H1 (cell line): ENCODE results near the gene ATP1A1. TPM values are rescaled to one million over a fixed set of nuclear protein-coding genes. Genes with fewer than 3 reads are reported as not detected.

Experiments used
- CTCF ChIA-PET: fragments of 300-600 bp; sonication (Branson Sonifier 250); formaldehyde crosslinking; loops from one replicate; lab custom pipeline; 2021; ENCODE audit not compliant: partially characterized antibody; lab: Charles Lee
- POLR2A ChIA-PET: fragments of 300-600 bp; sonication (Branson Sonifier 250); formaldehyde crosslinking; loops from one replicate; lab custom pipeline; 2021; ENCODE audit warnings: inconsistent platforms; ENCODE audit not compliant: partially characterized antibody; lab: Charles Lee
- DNase-seq, 2 experiments: peaks; one replicate each; pipeline versions ENCODE4 v3.0.0 to v3.0.0-alpha.2; 2010 to 2022; ENCODE audit warnings: low spot score in 2 of 2, low read depth in 1 of 2, mixed read lengths in 1 of 2
- FAIRE-seq: peaks from 2 replicates; lab custom pipeline; 2011; peaks lifted over from hg19 to GRCh38; lab: Jason Lieb, UNC
- H2AFZ ChIP-seq: 2 replicates; pipeline ENCODE4 v1.8.1; 2012; ENCODE audit warnings: low read length, inconsistent platforms
- H2AK5ac ChIP-seq: 2 replicates; pipeline ENCODE4 v1.6.1; 2013; ENCODE audit warnings: low read depth, low read length
- H2BK120ac ChIP-seq: replicated peaks from 2 replicates; pipeline ENCODE3; 2013; ENCODE audit warnings: low read depth, low read length, inconsistent platforms
- H2BK12ac ChIP-seq: 2 replicates; pipeline ENCODE4 v1.6.1; 2013; ENCODE audit warnings: low read depth, low read length
- H2BK15ac ChIP-seq: 2 replicates; pipeline ENCODE4 v1.6.1; 2013; ENCODE audit warnings: low read length
- H2BK20ac ChIP-seq: 2 replicates; pipeline ENCODE4 v1.6.1; 2013; ENCODE audit warnings: low read length
- H2BK5ac ChIP-seq: 2 replicates; pipeline ENCODE4 v1.6.1; 2013; ENCODE audit warnings: low read depth, low read length
- H3K14ac ChIP-seq: 2 replicates; pipeline ENCODE4 v1.6.1; 2013; ENCODE audit warnings: inconsistent platforms; ENCODE audit not compliant: insufficient read length
- H3K18ac ChIP-seq: 2 replicates; pipeline ENCODE4 v1.6.1; 2013; ENCODE audit warnings: low read length; ENCODE audit errors: extremely low read depth
- H3K23ac ChIP-seq: 2 replicates; pipeline ENCODE4 v1.6.1; 2013; ENCODE audit warnings: inconsistent platforms; ENCODE audit not compliant: insufficient read length
- H3K23me2 ChIP-seq: 2 replicates; pipeline ENCODE4 v1.6.1; 2013; ENCODE audit warnings: low read depth, low read length
- H3K27ac ChIP-seq: 2 replicates; pipeline ENCODE4 v1.6.1; 2011; ENCODE audit warnings: low read depth, low read length, inconsistent platforms
- H3K27me3 ChIP-seq, 4 experiments: replicated peaks in 1 of 4; 1 replicate in 1 of 4; 2 replicates in 3 of 4; pipeline versions ENCODE4 v1.6.1 to v1.8.1; 2011 to 2013; ENCODE audit warnings: low read length in 3 of 4, mild to moderate bottlenecking in 3 of 4, inconsistent platforms in 2 of 4, mixed read lengths in 2 of 4, moderate library complexity in 1 of 4; ENCODE audit not compliant: control insufficient read depth in 3 of 4, insufficient read depth in 3 of 4; ENCODE audit errors: extremely low read depth in 1 of 4
- H3K36me3 ChIP-seq, 4 experiments: 2 replicates each; pipeline versions ENCODE4 v1.6.1 to v1.8.1; 2011 to 2013; ENCODE audit warnings: mild to moderate bottlenecking in 4 of 4, low read length in 3 of 4, moderate library complexity in 2 of 4, control low read depth in 1 of 4, inconsistent platforms in 1 of 4; ENCODE audit not compliant: insufficient read depth in 4 of 4, control insufficient read depth in 2 of 4
- H3K4ac ChIP-seq: replicated peaks from 2 replicates; pipeline ENCODE3; 2013; ENCODE audit warnings: low read length, low read depth, mixed read lengths, inconsistent platforms; ENCODE audit not compliant: insufficient read length
- H3K4me1 ChIP-seq, 4 experiments: replicated peaks in 1 of 4; 1 replicate in 1 of 4; 2 replicates in 3 of 4; pipeline versions ENCODE4 v1.6.1 to v1.8.1; 2011 to 2013; ENCODE audit warnings: low read length in 3 of 4, inconsistent platforms in 2 of 4, mixed read lengths in 1 of 4; ENCODE audit not compliant: insufficient read depth in 4 of 4, control insufficient read depth in 3 of 4
- H3K4me2 ChIP-seq, 2 experiments: 2 replicates each; pipeline versions ENCODE4 v1.6.1 to v1.8.1; 2011 to 2013; ENCODE audit warnings: low read depth in 2 of 2, low read length in 2 of 2, control low read depth in 1 of 2, inconsistent platforms in 1 of 2, mild to moderate bottlenecking in 1 of 2; ENCODE audit not compliant: insufficient read depth in 1 of 2
- H3K4me3 ChIP-seq, 4 experiments: fragments of 200-600, 300-600 bp in 1 of 4; sonication (generic), shearing (Covaris generic), sonication (Bioruptor Twin) in 1 of 4; 2 replicates each; pipeline versions ENCODE4 v1.5.1 to v1.8.1; 2011 to 2016; ENCODE audit warnings: low read length in 4 of 4, low read depth in 3 of 4, control low read depth in 2 of 4, inconsistent platforms in 2 of 4, mild to moderate bottlenecking in 2 of 4, mixed read lengths in 1 of 4, moderate library complexity in 1 of 4; ENCODE audit not compliant: insufficient read depth in 2 of 4; ENCODE audit errors: extremely low read depth in 1 of 4
- H3K56ac ChIP-seq: replicated peaks from 2 replicates; pipeline ENCODE3; 2013; ENCODE audit warnings: low read depth, mild to moderate bottlenecking, mixed read lengths, low read length, inconsistent platforms; ENCODE audit not compliant: insufficient read length
- H3K79me1 ChIP-seq: 2 replicates; pipeline ENCODE4 v1.6.1; 2013; ENCODE audit warnings: low read depth, low read length, control low read depth
- H3K79me2 ChIP-seq, 2 experiments: 2 replicates each; pipeline versions ENCODE4 v1.6.1 to v1.8.1; 2012 to 2013; ENCODE audit warnings: low read length in 2 of 2, mild to moderate bottlenecking in 2 of 2, inconsistent platforms in 1 of 2; ENCODE audit not compliant: insufficient read depth in 2 of 2, control insufficient read depth in 1 of 2
- H3K9ac ChIP-seq, 4 experiments: replicated peaks in 1 of 4; 1 replicate in 1 of 4; 2 replicates in 3 of 4; pipeline versions ENCODE4 v1.6.1 to v1.8.1; 2011 to 2013; ENCODE audit warnings: low read depth in 3 of 4, low read length in 3 of 4, control low read depth in 2 of 4, mild to moderate bottlenecking in 2 of 4, moderate library complexity in 2 of 4, inconsistent platforms in 1 of 4; ENCODE audit errors: extremely low read depth in 1 of 4
- H3K9me3 ChIP-seq, 2 experiments: 2 replicates each; pipeline versions ENCODE4 v1.6.1 to v1.8.1; 2012 to 2013; ENCODE audit warnings: mild to moderate bottlenecking in 2 of 2, moderate library complexity in 2 of 2, control low read depth in 1 of 2, inconsistent platforms in 1 of 2, low read depth in 1 of 2, low read length in 1 of 2, mixed read lengths in 1 of 2; ENCODE audit not compliant: insufficient read depth in 2 of 2
- H4K20me1 ChIP-seq, 2 experiments: replicated peaks in 1 of 2; 2 replicates each; pipeline versions ENCODE3 to v1.8.1; 2011 to 2013; ENCODE audit warnings: inconsistent platforms in 2 of 2, low read length in 2 of 2, mild to moderate bottlenecking in 1 of 2; ENCODE audit not compliant: insufficient read depth in 2 of 2, control insufficient read depth in 1 of 2
- H4K5ac ChIP-seq: 2 replicates; pipeline ENCODE4 v1.6.1; 2013; ENCODE audit warnings: low read length, low read depth, mixed read lengths, inconsistent platforms; ENCODE audit not compliant: insufficient read length
- H4K8ac ChIP-seq: 2 replicates; pipeline ENCODE4 v1.8.0; 2013; ENCODE audit warnings: mild to moderate bottlenecking, moderate library complexity, low read length, inconsistent platforms; ENCODE audit not compliant: insufficient read depth; ENCODE audit errors: extremely low read depth
- H4K91ac ChIP-seq: replicated peaks from 2 replicates; pipeline ENCODE3; 2013; ENCODE audit warnings: low read length, mixed read lengths, inconsistent platforms; ENCODE audit not compliant: insufficient read length
- JUND ChIP-seq: IDR thresholded peaks from 2 replicates; pipeline ENCODE4 v1.6.1; 2011; ENCODE audit warnings: mild to moderate bottlenecking, improper control_type of control experiment, low read length
- TAF1 ChIP-seq: IDR thresholded peaks from 2 replicates; pipeline ENCODE4 v1.6.1; 2011; ENCODE audit warnings: mild to moderate bottlenecking, low read depth, low read length
- WGBS, 2 experiments: shearing (Covaris generic) in 1 of 2; methylation state at CpG; one replicate each; pipeline versions ENCODE4 v1.1.6 to v1.1.7; 2013 to 2015; ENCODE audit warnings: low lambda C conversion rate in 2 of 2, mixed read lengths in 2 of 2, inconsistent platforms in 1 of 2, low coverage in 1 of 2, missing lambda C conversion rate in 1 of 2; ENCODE audit not compliant: insufficient replicate concordance in 2 of 2, insufficient coverage in 1 of 2, insufficient read length in 1 of 2; ENCODE audit errors: extremely low coverage in 1 of 2, missing lambda C conversion rate in 1 of 2; 5-methylcytosine and 5-hydroxymethylcytosine counted together
- polyA plus RNA-seq, 7 experiments: library from polyadenylated mRNA; depleted of rRNA in 3 of 7; stranded (reverse) in 5 of 7; unstranded in 2 of 7; fragments of >200 nt in 5 of 7; fragments of 200-250 nt in 2 of 7; gene quantifications; 1 replicate in 5 of 7; 2 replicates in 1 of 7; 4 replicates in 1 of 7; pipeline versions ENCODE4 v1.2.1 to v1.2.3, GENCODE V29; 2011 to 2013; ENCODE audit warnings: missing spikeins in 2 of 7, mixed read lengths in 2 of 7
- total RNA-seq: library from RNA; stranded (reverse); fragmentation: NEBNext Ultra II Directional; extraction: Animal tissue kit (Norgen Biotek cat#: 25700); gene quantifications from 2 replicates; pipeline ENCODE4 v1.2.1, GENCODE V29; 2021

ATP1A1 gene
- total and polyA plus RNA-seq, 2 of the 8 experiments (the other 6 are each of a cell fraction or from before 2014, with no cell fraction given): 222 to 325 TPM

- DNase-seq: no peak
- no peak overlapping the region for H2BK15ac ChIP-seq
- no peak overlapping the region for H2BK12ac ChIP-seq
- H4K5ac ChIP-seq: no peak overlapping the region
- H3K27ac ChIP-seq: 0 out of 2 replicates have a peak overlapping the region, but pooled peaks have one; percentile 22
- H3K9me3 ChIP-seq: no peaks in the 10 kb centered on the region
- no peak overlapping the region for H3K23ac ChIP-seq
- H4K8ac ChIP-seq: no peak overlapping the region
- no peak overlapping the region for H2BK20ac ChIP-seq
- peak overlapping the region; percentile 64 to 91 (median 79) for H3K9ac ChIP-seq
- ChIA-PET POLR2A (interaction anchor here (0.8 to 4.9 kb wide), 9 partner anchors 10 to 235 kb away, joined by 3 to 21 read pairs (median 5); no protein-coding TSS in a partner anchor), CTCF (interaction anchor here (0.6 to 2.3 kb wide), 9 partner anchors 23 to 236 kb away, joined by 3 to 18 read pairs (median 5); no protein-coding TSS in a partner anchor)
- H4K91ac ChIP-seq: no peak overlapping the region
- peaks cover 22% of the 10 kb centered on the region in 2 experiments for H4K20me1 ChIP-seq
- peaks cover 10% of the 10 kb centered on the region for H3K79me1 ChIP-seq
- H3K14ac ChIP-seq: no peak overlapping the region
- peaks cover 16% of the 10 kb centered on the region for H3K23me2 ChIP-seq
- H3K4me3 ChIP-seq: peak overlapping the region; percentile 80 to 89 (median 84)
- H2AK5ac ChIP-seq: no peak overlapping the region
- 20% methylated on average over 26 of the region's 26 CpGs; no CpG with 5 or more reads in 1 of the 2 experiments for WGBS, 2 experiments
- H3K4me1 ChIP-seq: peaks cover 6 to 27% (median 19%) of the 10 kb centered on the region in 4 experiments
- H3K18ac ChIP-seq: no peak overlapping the region
- TF ChIP-seq TAF1 (no peak), JUND (no peak)
- H3K4ac ChIP-seq: no peak overlapping the region
- no peak for FAIRE-seq
- H3K36me3 ChIP-seq: no peaks in the 10 kb centered on the region
- H3K4me2 ChIP-seq: peak overlapping the region; percentile 84 to 88
- H2BK120ac ChIP-seq: no peak overlapping the region
- H2BK5ac ChIP-seq: no peak overlapping the region
- H3K27me3 ChIP-seq: no peaks in the 10 kb centered on the region; a peak in 3 of 7 replicates
- no peak overlapping the region for H2AFZ ChIP-seq
- peaks cover 23 to 58% of the 10 kb centered on the region in 2 experiments for H3K79me2 ChIP-seq
- no peak overlapping the region for H3K56ac ChIP-seq
Measured at GRCh38 chr1:116374353-116375147, 1.5 kb downstream of the ATP1A1 start.
